WTC11 (cell line): ENCODE results near the gene C1orf35. TPM values are rescaled to one million over a fixed set of nuclear protein-coding genes. Genes with fewer than 3 reads are reported as not detected.
A peak's percentile ranks its signal among the peaks of the same experiment; 100 is the strongest.

Source experiments
- ATAC-seq: fragments of 200-7000 bp; cut with Tn5 transposase; 2 replicates; pipeline ENCODE4 v1.10.0; 2021; ENCODE audit warnings: mild to moderate bottlenecking, moderate library complexity
- CTCF ChIA-PET: fragments of 300-600 bp; sonication (Branson Sonifier 250); formaldehyde crosslinking; loops from one replicate; lab custom pipeline; 2021; ENCODE audit warnings: antibody characterized with exemption; lab: Charles Lee
- POLR2A ChIA-PET: fragments of 350-600 bp; sonication (Branson Sonifier 250); formaldehyde crosslinking; loops from one replicate; lab custom pipeline; 2021; ENCODE audit warnings: antibody characterized with exemption; lab: Charles Lee
- DNase-seq: peaks from one replicate; pipeline ENCODE4 v3.0.0; 2021; ENCODE audit warnings: low spot score
- H3K27ac Mint-ChIP-seq: 2 replicates; pipeline ENCODE4 v1.8.0; 2021; ENCODE audit warnings: mixed read lengths
- H3K27me3 Mint-ChIP-seq: 2 replicates; pipeline ENCODE4 v1.8.0; 2021; ENCODE audit warnings: low read depth, mild to moderate bottlenecking, moderate library complexity, mixed read lengths
- H3K36me3 Mint-ChIP-seq: 2 replicates; pipeline ENCODE4 v1.8.0; 2021; ENCODE audit warnings: mixed read lengths
- H3K4me1 Mint-ChIP-seq: 2 replicates; pipeline ENCODE4 v1.8.0; 2022; ENCODE audit warnings: mixed read lengths
- H3K4me3 Mint-ChIP-seq: 2 replicates; pipeline ENCODE4 v1.8.0; 2021; ENCODE audit warnings: mild to moderate bottlenecking, moderate library complexity, mixed read lengths
- H3K9me3 Mint-ChIP-seq: 2 replicates; pipeline ENCODE4 v1.8.0; 2021; ENCODE audit warnings: mixed read lengths
- FOXK1 ChIP-seq: sonication (generic); formaldehyde crosslinking; IDR thresholded peaks from 2 replicates; pipeline ENCODE4 v1.8.0; 2022; ENCODE audit warnings: mild to moderate bottlenecking, moderate library complexity, missing genetic modification reagents
- FOXP1 ChIP-seq: sonication (generic); formaldehyde crosslinking; IDR thresholded peaks from 2 replicates; pipeline ENCODE4 v1.8.0; 2022; ENCODE audit warnings: missing genetic modification reagents, mild to moderate bottlenecking, moderate library complexity, borderline replicate concordance
- GTF2I ChIP-seq: fragments of 250-450 bp; sonication (Bioruptor Pico); conservative IDR thresholded peaks from 2 replicates; pipeline ENCODE4 v1.4.0; 2021; ENCODE audit warnings: mild to moderate bottlenecking
- IRF1 ChIP-seq: sonication (generic); formaldehyde crosslinking; IDR thresholded peaks from 2 replicates; pipeline ENCODE4 v1.8.0; 2023; ENCODE audit warnings: missing genetic modification reagents
- KAT7 ChIP-seq: sonication (generic); formaldehyde crosslinking; IDR thresholded peaks from 2 replicates; pipeline ENCODE4 v1.8.1; 2023; ENCODE audit warnings: missing genetic modification reagents, mild to moderate bottlenecking, borderline replicate concordance
- MLX ChIP-seq: sonication (generic); formaldehyde crosslinking; IDR thresholded peaks from 2 replicates; pipeline ENCODE4 v1.8.1; 2023; ENCODE audit warnings: mild to moderate bottlenecking, missing genetic modification reagents, moderate library complexity
- NFYB ChIP-seq: sonication (generic); formaldehyde crosslinking; conservative IDR thresholded peaks from 2 replicates; pipeline ENCODE4 v1.8.0; 2022; ENCODE audit warnings: low read depth, missing genetic modification reagents
- RELA ChIP-seq: sonication (generic); formaldehyde crosslinking; IDR thresholded peaks from 2 replicates; pipeline ENCODE4 v1.8.1; 2022; ENCODE audit warnings: missing genetic modification reagents, mild to moderate bottlenecking, borderline replicate concordance
- RORB ChIP-seq: fragments of 250-450 bp; sonication (Bioruptor Pico); IDR thresholded peaks from 2 replicates; pipeline ENCODE4 v1.9.0; 2021; ENCODE audit warnings: mild to moderate bottlenecking
- SMAD4 ChIP-seq: sonication (generic); formaldehyde crosslinking; IDR thresholded peaks from 2 replicates; pipeline ENCODE4 v1.8.0; 2022; ENCODE audit warnings: mild to moderate bottlenecking, missing genetic modification reagents
- SP1 ChIP-seq: sonication (generic); formaldehyde crosslinking; conservative IDR thresholded peaks from 2 replicates; pipeline ENCODE4 v1.8.1; 2022; ENCODE audit warnings: missing genetic modification reagents
- TP53 ChIP-seq: sonication (generic); formaldehyde crosslinking; IDR thresholded peaks from 2 replicates; pipeline ENCODE4 v1.8.1; 2023; ENCODE audit warnings: mild to moderate bottlenecking, missing genetic modification reagents
- USF1 ChIP-seq: sonication (generic); formaldehyde crosslinking; IDR thresholded peaks from 2 replicates; pipeline ENCODE4 v1.8.0; 2022; ENCODE audit warnings: mild to moderate bottlenecking, missing genetic modification reagents
- ZNF121 ChIP-seq: sonication (generic); formaldehyde crosslinking; IDR thresholded peaks from 2 replicates; pipeline ENCODE4 v1.8.0; 2023; ENCODE audit warnings: missing genetic modification reagents
- ZNF138 ChIP-seq: sonication (generic); formaldehyde crosslinking; conservative IDR thresholded peaks from 2 replicates; pipeline ENCODE4 v1.8.1; 2022; ENCODE audit warnings: mild to moderate bottlenecking, moderate library complexity, missing genetic modification reagents
- ZNF219 ChIP-seq: sonication (generic); formaldehyde crosslinking; IDR thresholded peaks from 2 replicates; pipeline ENCODE4 v1.8.0; 2023; ENCODE audit warnings: missing genetic modification reagents, mild to moderate bottlenecking, borderline replicate concordance
- ZNF317 ChIP-seq: sonication (generic); formaldehyde crosslinking; IDR thresholded peaks from 2 replicates; pipeline ENCODE4 v1.8.1; 2023; ENCODE audit warnings: low read depth, mild to moderate bottlenecking, moderate library complexity, missing genetic modification reagents, borderline replicate concordance
- total RNA-seq: library from RNA; stranded (reverse); gene quantifications from 3 replicates; pipeline ENCODE4 v1.2.3, GENCODE V29; 2021
- TF ChIP-seq, protein P1 (sequence below): sonication (generic); formaldehyde crosslinking; IDR thresholded peaks from 2 replicates; pipeline ENCODE4 v1.8.1; 2022; ENCODE audit warnings: mild to moderate bottlenecking, missing genetic modification reagents, moderate library complexity, borderline replicate concordance
- TF ChIP-seq, protein P2 (sequence below): sonication (generic); formaldehyde crosslinking; IDR thresholded peaks from 2 replicates; pipeline ENCODE4 v1.8.1; 2023; ENCODE audit warnings: mild to moderate bottlenecking, missing genetic modification reagents, moderate library complexity
- TF ChIP-seq, protein P3 (sequence below): fragments of 250-450 bp; sonication (Bioruptor Pico); IDR thresholded peaks from 2 replicates; pipeline ENCODE4 v1.9.0; 2021; ENCODE audit warnings: mild to moderate bottlenecking
- TF ChIP-seq, protein P4 (sequence below): sonication (generic); formaldehyde crosslinking; IDR thresholded peaks from 2 replicates; pipeline ENCODE4 v1.8.1; 2023; ENCODE audit warnings: mild to moderate bottlenecking, missing genetic modification reagents
- TF ChIP-seq, protein P5 (sequence below): sonication (generic); formaldehyde crosslinking; IDR thresholded peaks from 2 replicates; pipeline ENCODE4 v1.8.1; 2022; ENCODE audit warnings: mild to moderate bottlenecking, moderate library complexity, missing genetic modification reagents

C1orf35 gene
- total RNA-seq, 1 experiment from 2014 or later = 33.8 TPM

GRCh38 chr1:228059634-228060457 is 43.3 kb downstream of the C1orf35 start (continued):
- TF ChIP-seq, protein P1, sequence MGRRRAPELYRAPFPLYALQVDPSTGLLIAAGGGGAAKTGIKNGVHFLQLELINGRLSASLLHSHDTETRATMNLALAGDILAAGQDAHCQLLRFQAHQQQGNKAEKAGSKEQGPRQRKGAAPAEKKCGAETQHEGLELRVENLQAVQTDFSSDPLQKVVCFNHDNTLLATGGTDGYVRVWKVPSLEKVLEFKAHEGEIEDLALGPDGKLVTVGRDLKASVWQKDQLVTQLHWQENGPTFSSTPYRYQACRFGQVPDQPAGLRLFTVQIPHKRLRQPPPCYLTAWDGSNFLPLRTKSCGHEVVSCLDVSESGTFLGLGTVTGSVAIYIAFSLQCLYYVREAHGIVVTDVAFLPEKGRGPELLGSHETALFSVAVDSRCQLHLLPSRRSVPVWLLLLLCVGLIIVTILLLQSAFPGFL (CRISPR knock-in tag) = no peak
- TF ChIP-seq FOXP1 (CRISPR knock-in tag) (no peak), MLX (CRISPR knock-in tag) (no peak), IRF1 (CRISPR knock-in tag) (no peak), KAT7 (CRISPR knock-in tag) (no peak), SMAD4 (CRISPR knock-in tag) (no peak), RORB (CRISPR knock-in tag) (no peak), ZNF121 (no peak), ZNF138 (CRISPR knock-in tag) (no peak), FOXK1 (CRISPR knock-in tag) (no peak)
- TF ChIP-seq, protein P2, sequence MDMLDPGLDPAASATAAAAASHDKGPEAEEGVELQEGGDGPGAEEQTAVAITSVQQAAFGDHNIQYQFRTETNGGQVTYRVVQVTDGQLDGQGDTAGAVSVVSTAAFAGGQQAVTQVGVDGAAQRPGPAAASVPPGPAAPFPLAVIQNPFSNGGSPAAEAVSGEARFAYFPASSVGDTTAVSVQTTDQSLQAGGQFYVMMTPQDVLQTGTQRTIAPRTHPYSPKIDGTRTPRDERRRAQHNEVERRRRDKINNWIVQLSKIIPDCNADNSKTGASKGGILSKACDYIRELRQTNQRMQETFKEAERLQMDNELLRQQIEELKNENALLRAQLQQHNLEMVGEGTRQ = no peak
- TF ChIP-seq, protein P3, sequence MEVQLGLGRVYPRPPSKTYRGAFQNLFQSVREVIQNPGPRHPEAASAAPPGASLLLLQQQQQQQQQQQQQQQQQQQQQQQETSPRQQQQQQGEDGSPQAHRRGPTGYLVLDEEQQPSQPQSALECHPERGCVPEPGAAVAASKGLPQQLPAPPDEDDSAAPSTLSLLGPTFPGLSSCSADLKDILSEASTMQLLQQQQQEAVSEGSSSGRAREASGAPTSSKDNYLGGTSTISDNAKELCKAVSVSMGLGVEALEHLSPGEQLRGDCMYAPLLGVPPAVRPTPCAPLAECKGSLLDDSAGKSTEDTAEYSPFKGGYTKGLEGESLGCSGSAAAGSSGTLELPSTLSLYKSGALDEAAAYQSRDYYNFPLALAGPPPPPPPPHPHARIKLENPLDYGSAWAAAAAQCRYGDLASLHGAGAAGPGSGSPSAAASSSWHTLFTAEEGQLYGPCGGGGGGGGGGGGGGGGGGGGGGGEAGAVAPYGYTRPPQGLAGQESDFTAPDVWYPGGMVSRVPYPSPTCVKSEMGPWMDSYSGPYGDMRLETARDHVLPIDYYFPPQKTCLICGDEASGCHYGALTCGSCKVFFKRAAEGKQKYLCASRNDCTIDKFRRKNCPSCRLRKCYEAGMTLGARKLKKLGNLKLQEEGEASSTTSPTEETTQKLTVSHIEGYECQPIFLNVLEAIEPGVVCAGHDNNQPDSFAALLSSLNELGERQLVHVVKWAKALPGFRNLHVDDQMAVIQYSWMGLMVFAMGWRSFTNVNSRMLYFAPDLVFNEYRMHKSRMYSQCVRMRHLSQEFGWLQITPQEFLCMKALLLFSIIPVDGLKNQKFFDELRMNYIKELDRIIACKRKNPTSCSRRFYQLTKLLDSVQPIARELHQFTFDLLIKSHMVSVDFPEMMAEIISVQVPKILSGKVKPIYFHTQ (CRISPR knock-in tag) = no peak

- peaks cover 87% of the 10 kb centered on the region for H3K27me3 Mint-ChIP-seq
- CTCF ChIA-PET = interaction anchor here (0.5 to 3.9 kb wide), 11 partner anchors 8 to 516 kb away, joined by 3 to 71 read pairs (median 4); partner anchors contain the start of genes ARF1 and WNT3A
- no peaks in the 10 kb centered on the region for H3K9me3 Mint-ChIP-seq
- POLR2A ChIA-PET = interaction anchor here (1.0 kb wide), 1 partner anchor 10 kb away, joined by 3 read pairs; no protein-coding TSS in a partner anchor
- DNase-seq (no peak), ATAC-seq (no peak)
- H3K36me3 Mint-ChIP-seq = no peaks in the 10 kb centered on the region
- H3K4me1 Mint-ChIP-seq = peaks cover 5% of the 10 kb centered on the region
- H3K27ac Mint-ChIP-seq = no peak overlapping the region
- H3K4me3 Mint-ChIP-seq = peak overlapping the region; percentile 74
- TF ChIP-seq TP53 (CRISPR knock-in tag) (no peak), KAT7 (CRISPR knock-in tag) (no peak), ZNF219 (no peak), ZNF317 (CRISPR knock-in tag) (no peak), SMAD4 (CRISPR knock-in tag) (no peak), NFYB (CRISPR knock-in tag) (no peak), RELA (CRISPR knock-in tag) (no peak), GTF2I (CRISPR knock-in tag) (no peak), USF1 (CRISPR knock-in tag) (no peak), SP1 (CRISPR knock-in tag) (no peak)
- TF ChIP-seq, protein P4, sequence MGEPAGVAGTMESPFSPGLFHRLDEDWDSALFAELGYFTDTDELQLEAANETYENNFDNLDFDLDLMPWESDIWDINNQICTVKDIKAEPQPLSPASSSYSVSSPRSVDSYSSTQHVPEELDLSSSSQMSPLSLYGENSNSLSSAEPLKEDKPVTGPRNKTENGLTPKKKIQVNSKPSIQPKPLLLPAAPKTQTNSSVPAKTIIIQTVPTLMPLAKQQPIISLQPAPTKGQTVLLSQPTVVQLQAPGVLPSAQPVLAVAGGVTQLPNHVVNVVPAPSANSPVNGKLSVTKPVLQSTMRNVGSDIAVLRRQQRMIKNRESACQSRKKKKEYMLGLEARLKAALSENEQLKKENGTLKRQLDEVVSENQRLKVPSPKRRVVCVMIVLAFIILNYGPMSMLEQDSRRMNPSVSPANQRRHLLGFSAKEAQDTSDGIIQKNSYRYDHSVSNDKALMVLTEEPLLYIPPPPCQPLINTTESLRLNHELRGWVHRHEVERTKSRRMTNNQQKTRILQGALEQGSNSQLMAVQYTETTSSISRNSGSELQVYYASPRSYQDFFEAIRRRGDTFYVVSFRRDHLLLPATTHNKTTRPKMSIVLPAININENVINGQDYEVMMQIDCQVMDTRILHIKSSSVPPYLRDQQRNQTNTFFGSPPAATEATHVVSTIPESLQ (CRISPR knock-in tag) = no peak
- TF ChIP-seq, protein P5, sequence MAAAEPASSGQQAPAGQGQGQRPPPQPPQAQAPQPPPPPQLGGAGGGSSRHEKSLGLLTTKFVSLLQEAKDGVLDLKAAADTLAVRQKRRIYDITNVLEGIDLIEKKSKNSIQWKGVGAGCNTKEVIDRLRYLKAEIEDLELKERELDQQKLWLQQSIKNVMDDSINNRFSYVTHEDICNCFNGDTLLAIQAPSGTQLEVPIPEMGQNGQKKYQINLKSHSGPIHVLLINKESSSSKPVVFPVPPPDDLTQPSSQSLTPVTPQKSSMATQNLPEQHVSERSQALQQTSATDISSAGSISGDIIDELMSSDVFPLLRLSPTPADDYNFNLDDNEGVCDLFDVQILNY = no peak
Observed at GRCh38 chr1:228058949-228059633, 44.0 kb downstream of the C1orf35 start.
